OCI-LY7 (cell line): ENCODE data around the gene RPS6KA2. TPM values are rescaled to one million over a fixed set of nuclear protein-coding genes. Genes with fewer than 3 reads are reported as not detected.

Source experiments
- BruUV-seq: library from RNA; stranded (reverse); fragments of 400-500 nt; replicated peaks from 2 replicates; lab custom pipeline; 2021; lab: Mats Ljungman, UMichigan
- CTCF ChIA-PET: fragments of 300-600 bp; sonication (Branson Sonifier 250); formaldehyde crosslinking; loops from one replicate; lab custom pipeline; 2022; ENCODE audit warnings: antibody characterized with exemption; ENCODE audit not compliant: unreplicated experiment; lab: Charles Lee
- POLR2A ChIA-PET: fragments of 300-600 bp; sonication (Branson Sonifier 250); formaldehyde crosslinking; loops from one replicate; lab custom pipeline; 2022; ENCODE audit warnings: antibody characterized with exemption; lab: Charles Lee
- DNase-seq: peaks from one replicate; pipeline ENCODE4 v3.0.0-alpha.2; 2015; ENCODE audit warnings: low spot score
- H2AFZ ChIP-seq: fragments of 200-600 bp; sonication (generic), shearing (Covaris generic); 2 replicates; pipeline ENCODE4 v1.6.1; 2014; ENCODE audit warnings: mild to moderate bottlenecking, antibody characterized with exemption, low read length, moderate library complexity
- H3K27ac ChIP-seq: fragments of 200-600 bp; sonication (generic); 2 replicates; pipeline ENCODE4 v1.5.1; 2014; ENCODE audit warnings: mixed run types, low read depth, mild to moderate bottlenecking, moderate library complexity, low read length, inconsistent platforms; ENCODE audit not compliant: poor library complexity, severe bottlenecking
- H3K36me3 ChIP-seq: fragments of 200-600 bp; sonication (generic); 2 replicates; pipeline ENCODE4 v1.6.1; 2014; ENCODE audit warnings: mild to moderate bottlenecking, antibody characterized with exemption, low read length, moderate library complexity, mixed read lengths; ENCODE audit not compliant: insufficient read depth
- H3K4me1 ChIP-seq: fragments of 200-600 bp; sonication (generic); 2 replicates; pipeline ENCODE4 v1.5.1; 2014; ENCODE audit warnings: mild to moderate bottlenecking, low read length; ENCODE audit not compliant: insufficient read depth, poor library complexity, severe bottlenecking
- H3K4me2 ChIP-seq: fragments of 200-600 bp; sonication (generic); 2 replicates; pipeline ENCODE4 v1.6.1; 2014; ENCODE audit warnings: mild to moderate bottlenecking, low read length
- H3K4me3 ChIP-seq: fragments of 200-600 bp; sonication (generic); 2 replicates; pipeline ENCODE4 v1.5.1; 2014; ENCODE audit warnings: mild to moderate bottlenecking, low read depth, low read length; ENCODE audit not compliant: poor library complexity, severe bottlenecking
- H3K79me2 ChIP-seq: fragments of 200-600 bp; sonication (generic); 2 replicates; pipeline ENCODE4 v1.6.1; 2016; ENCODE audit warnings: low read depth, mild to moderate bottlenecking, low read length, moderate library complexity, mixed read lengths; ENCODE audit not compliant: insufficient read depth
- H3K9me2 ChIP-seq: fragments of 200-600 bp; sonication (generic); 2 replicates; pipeline ENCODE4 v1.6.1; 2016; ENCODE audit warnings: mild to moderate bottlenecking, low read length, mixed read lengths; ENCODE audit not compliant: insufficient read depth
- H3K9me3 ChIP-seq: fragments of 200-600 bp; sonication (generic); 2 replicates; pipeline ENCODE4 v1.6.1; 2014; ENCODE audit warnings: mild to moderate bottlenecking, mixed run types, low read length, mixed read lengths
- H4K20me1 ChIP-seq: fragments of 200-600 bp; sonication (generic); 2 replicates; pipeline ENCODE4 v1.6.1; 2014; ENCODE audit warnings: mild to moderate bottlenecking, antibody characterized with exemption, low read length, moderate library complexity, mixed read lengths; ENCODE audit not compliant: insufficient read depth
- CTCF ChIP-seq: fragments of 200-600 bp; sonication (generic); conservative IDR thresholded peaks from 2 replicates; pipeline ENCODE4 v1.5.1; 2014; ENCODE audit warnings: mild to moderate bottlenecking, antibody characterized with exemption, low read length, moderate library complexity, mixed read lengths
- EZH2phosphoT487 ChIP-seq: fragments of 200-600 bp; sonication (generic); IDR thresholded peaks from 2 replicates; pipeline ENCODE4 v1.6.1; 2018; ENCODE audit warnings: low read depth, borderline replicate concordance, mild to moderate bottlenecking, mixed run types, antibody characterized with exemption, low read length, moderate library complexity, mixed read lengths
- intact Hi-C: fragments of 100-400 bp; cut with micrococcal nuclease; formaldehyde crosslinking; loops from one replicate; pipeline ENCODE4 v1.10.0; 2022; ENCODE audit not compliant: unreplicated experiment
- total RNA-seq, 2 experiments: library from RNA; depleted of rRNA in 1 of 2; stranded (reverse); fragments of >200 nt in 1 of 2; shearing (Covaris generic) in 1 of 2; gene quantifications; 2 replicates each; pipeline ENCODE4 v1.2.3, GENCODE V29; 2014 to 2022

Gene RPS6KA2
- total RNA-seq, 2 experiments from 2014 or later: 0.69 to 1.9 TPM

- no peaks in the 10 kb centered on the region for H3K36me3 ChIP-seq
- no peaks in the 10 kb centered on the region for H4K20me1 ChIP-seq
- H2AFZ ChIP-seq: no peak overlapping the region
- H3K4me3 ChIP-seq: no peak overlapping the region
- no peak overlapping the region for H3K4me2 ChIP-seq
- intact Hi-C loops: no loop called here
- no peak for DNase-seq
- no peaks in the 10 kb centered on the region for H3K79me2 ChIP-seq
- ChIA-PET CTCF (no interaction called here), POLR2A (interaction anchor here (0.5 to 1.1 kb wide), 2 partner anchors 122 to 195 kb away, joined by 3 to 4 read pairs; no protein-coding TSS in a partner anchor)
- H3K9me2 ChIP-seq: no peaks in the 10 kb centered on the region
- no peaks in the 10 kb centered on the region for H3K9me3 ChIP-seq
- TF ChIP-seq EZH2phosphoT487 (no peak), CTCF (no peak)
- BruUV-seq: no TSS peak
- H3K4me1 ChIP-seq: no peaks in the 10 kb centered on the region
- no peak overlapping the region for H3K27ac ChIP-seq
These were observed 105.9 kb downstream of the RPS6KA2 start for GRCh38 chr6:166520905-166521834.

DNA sequence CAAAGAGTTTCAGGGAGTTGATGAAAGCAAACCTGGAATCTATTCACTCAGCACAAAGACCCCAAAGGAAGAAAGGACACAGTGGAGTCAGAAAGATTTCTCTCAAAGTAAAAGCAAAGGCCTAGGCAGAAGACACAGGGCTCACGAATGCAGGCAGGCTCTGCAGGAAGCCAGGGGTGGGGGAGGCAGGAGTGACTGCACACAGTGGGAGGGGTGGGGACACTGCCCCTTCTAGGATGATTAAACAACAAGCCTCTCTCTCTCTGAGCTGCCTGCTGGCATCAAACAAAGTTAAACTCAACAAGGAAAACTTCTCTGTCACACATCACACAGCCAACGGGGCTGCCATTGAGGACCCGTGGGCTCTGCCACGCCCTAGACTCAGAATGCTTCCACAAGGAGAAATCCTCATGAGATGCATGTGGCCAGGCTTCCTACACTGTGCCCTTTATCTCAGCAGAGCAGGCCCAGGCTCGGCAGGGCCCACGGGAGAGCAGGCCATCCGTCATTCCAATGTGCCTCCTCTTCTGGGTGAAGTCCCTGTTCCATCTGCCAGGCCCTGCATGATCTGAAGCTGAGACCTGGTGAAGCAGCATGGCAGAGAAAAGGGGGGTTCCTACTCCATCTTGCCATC, 110.7 kb downstream of the RPS6KA2 start:
- CTCF ChIA-PET: no interaction called here
- Histone ChIP-seq H3K4me1 (no peaks in the 10 kb centered on the region), H4K20me1 (no peaks in the 10 kb centered on the region), H3K4me2 (no peak overlapping the region), H3K9me2 (no peaks in the 10 kb centered on the region), H3K79me2 (no peaks in the 10 kb centered on the region), H3K4me3 (no peak overlapping the region), H2AFZ (no peak overlapping the region), H3K9me3 (no peaks in the 10 kb centered on the region), H3K36me3 (no peaks in the 10 kb centered on the region), H3K27ac (no peak overlapping the region)
- POLR2A ChIA-PET: no interaction called here
- no peak for TF ChIP-seq CTCF
- TF ChIP-seq EZH2phosphoT487: no peak
- BruUV-seq: no TSS peak
- intact Hi-C loops: no loop called here
- no peak for DNase-seq
